Stimulated activated naive B cell treated with anti-CD40 and anti-IgM and Interleukin-4, amounts not matched to agents 10 μg/mL and 1 μg/mL and 100 μg/mL, for 72 hours (primary cell): ENCODE measurements around the gene KCTD1.
A peak's percentile ranks its signal among the peaks of the same experiment; 100 is the strongest.

ENCODE experiments used
- ATAC-seq, 2 donors: fragments of 150-1000 bp; cut with Tn5 transposase; replicated peaks; 2 replicates each; pipeline ENCODE4 v1.10.0; 2021; ENCODE audit warnings: moderate library complexity in 1 of 2
- DNase-seq: peaks from one replicate; pipeline ENCODE4 v3.0.0; 2021
- H3K27ac Mint-ChIP-seq: one replicate; pipeline ENCODE4 v1.8.0; 2022; ENCODE audit warnings: mild to moderate bottlenecking, mixed read lengths
- H3K27me3 Mint-ChIP-seq, 2 donors: one replicate each; pipeline ENCODE4 v1.8.0; 2022; ENCODE audit warnings: mixed read lengths in 2 of 2
- H3K36me3 Mint-ChIP-seq, 2 donors: one replicate each; pipeline ENCODE4 v1.8.0; 2022; ENCODE audit warnings: mixed read lengths in 2 of 2, mild to moderate bottlenecking in 1 of 2
- H3K4me1 Mint-ChIP-seq, 2 donors: one replicate each; pipeline ENCODE4 v1.8.0; 2022; ENCODE audit warnings: mixed read lengths in 2 of 2, mild to moderate bottlenecking in 1 of 2
- H3K4me3 Mint-ChIP-seq, 2 donors: one replicate each; pipeline ENCODE4 v1.8.0; 2022; ENCODE audit warnings: mild to moderate bottlenecking in 2 of 2, mixed read lengths in 2 of 2, moderate library complexity in 1 of 2
- H3K9me3 Mint-ChIP-seq, 2 donors: one replicate each; pipeline ENCODE4 v1.8.0; 2022; ENCODE audit warnings: mixed read lengths in 2 of 2, mild to moderate bottlenecking in 1 of 2

Gene KCTD1

GRCh38 chr18:26561769-26562168, 13.4 kb upstream of the KCTD1 start:
- Mint-ChIP-seq H3K4me1 (peaks cover 0 to under 1% of the 10 kb centered on the region in 2 donors), H3K36me3 (no peaks in the 10 kb centered on the region), H3K9me3 (peaks cover 3 to 8% of the 10 kb centered on the region in 2 donors), H3K4me3 (no peak overlapping the region), H3K27me3 (peaks cover 33 to 43% of the 10 kb centered on the region in 2 donors), H3K27ac (no peak overlapping the region)
- ATAC-seq: no peak
- DNase-seq: no peak

DNA sequence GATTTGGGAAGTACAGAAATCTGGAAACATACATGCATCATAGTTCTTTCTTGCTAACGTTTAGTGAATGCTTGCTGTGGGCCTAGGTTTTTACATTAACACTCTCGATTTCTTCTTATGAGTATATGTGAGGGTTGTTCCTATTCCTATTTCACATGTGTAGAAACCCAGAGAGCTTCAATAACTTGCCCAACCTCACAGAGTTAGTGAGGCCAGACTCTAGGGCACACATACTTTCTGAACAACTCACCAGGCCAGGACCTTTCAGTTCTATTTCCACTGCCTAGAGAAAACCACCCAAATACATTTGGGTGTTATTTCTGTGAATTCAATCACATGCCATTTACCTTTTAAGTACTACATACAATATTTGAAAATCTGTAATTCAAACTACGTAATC, 8.2 kb upstream of the KCTD1 start:
- DNase-seq (no peak), ATAC-seq (peak; percentile 80 to 89)
- Mint-ChIP-seq H3K27me3 (peaks cover 34 to 38% of the 10 kb centered on the region in 2 donors), H3K4me3 (no peak overlapping the region), H3K36me3 (no peaks in the 10 kb centered on the region), H3K9me3 (no peaks in the 10 kb centered on the region), H3K4me1 (peaks cover 2 to 22% of the 10 kb centered on the region in 2 donors), H3K27ac (no peak overlapping the region)

DNA sequence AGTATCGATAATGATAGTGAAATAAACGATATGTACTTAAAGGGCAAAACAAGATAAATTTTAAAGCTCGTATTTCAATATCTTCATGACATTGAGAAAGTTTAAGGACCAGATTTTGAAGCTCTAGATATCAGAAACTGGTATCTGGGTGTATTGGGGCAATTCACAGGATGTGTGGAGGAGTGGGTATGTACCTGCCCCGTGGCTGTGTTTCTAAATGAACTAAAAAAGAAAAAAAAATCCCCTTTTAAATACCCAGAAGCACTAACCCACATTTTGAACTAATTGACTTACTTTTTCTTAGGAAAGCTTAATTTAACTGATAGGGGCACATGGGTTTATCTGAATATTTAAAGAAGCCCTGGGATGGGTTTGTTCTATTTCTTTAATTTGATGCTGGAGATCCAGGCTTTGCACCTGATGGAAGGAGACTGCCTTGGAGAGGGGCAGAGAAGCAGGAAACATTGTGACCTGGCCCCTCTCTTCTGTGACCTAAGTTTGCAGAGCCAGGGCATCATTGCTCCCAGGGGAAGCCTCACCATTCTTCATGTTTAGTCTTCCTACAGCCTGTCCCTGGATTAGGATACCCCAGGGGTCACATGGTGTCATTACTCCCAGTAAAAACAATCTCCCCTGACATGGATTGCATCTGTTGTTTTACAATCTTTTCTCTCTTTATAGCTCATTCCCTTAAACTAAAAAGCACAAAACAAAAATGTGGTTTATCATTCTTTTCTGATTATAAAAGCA, 7.6 kb upstream of the KCTD1 start:
- Mint-ChIP-seq H3K27me3 (peaks cover 38 to 44% of the 10 kb centered on the region in 2 donors), H3K4me3 (peak overlapping the region in 1 of 2 donors; percentile 12), H3K4me1 (peaks cover 5 to 28% of the 10 kb centered on the region in 2 donors), H3K27ac (no peak overlapping the region), H3K36me3 (no peaks in the 10 kb centered on the region), H3K9me3 (no peaks in the 10 kb centered on the region)
- DNase-seq: no peak
- peak; percentile 81 to 82 for ATAC-seq

GRCh38 chr18:26553943-26554342, 5.6 kb upstream of the KCTD1 start:
- H3K27me3 Mint-ChIP-seq: peaks cover 49 to 58% of the 10 kb centered on the region in 2 donors
- H3K36me3 Mint-ChIP-seq: no peaks in the 10 kb centered on the region
- no peak overlapping the region for H3K27ac Mint-ChIP-seq
- no peaks in the 10 kb centered on the region for H3K9me3 Mint-ChIP-seq
- no peak for ATAC-seq
- peaks cover 13 to 42% of the 10 kb centered on the region in 2 donors for H3K4me1 Mint-ChIP-seq
- H3K4me3 Mint-ChIP-seq: no peak overlapping the region
- DNase-seq: no peak

- no peak for ATAC-seq
- peaks cover 2 to 8% of the 10 kb centered on the region in 2 donors for H3K36me3 Mint-ChIP-seq
- no peak overlapping the region for H3K4me3 Mint-ChIP-seq
- H3K27ac Mint-ChIP-seq: peak overlapping the region; percentile 57
- peaks cover 43 to 56% of the 10 kb centered on the region in 2 donors for H3K27me3 Mint-ChIP-seq
- no peaks in the 10 kb centered on the region for H3K9me3 Mint-ChIP-seq
- no peak for DNase-seq
- H3K4me1 Mint-ChIP-seq: peaks cover 17 to 47% of the 10 kb centered on the region in 2 donors
Measured at GRCh38 chr18:26551695-26552081, 3.3 kb upstream of the KCTD1 start.

DNA sequence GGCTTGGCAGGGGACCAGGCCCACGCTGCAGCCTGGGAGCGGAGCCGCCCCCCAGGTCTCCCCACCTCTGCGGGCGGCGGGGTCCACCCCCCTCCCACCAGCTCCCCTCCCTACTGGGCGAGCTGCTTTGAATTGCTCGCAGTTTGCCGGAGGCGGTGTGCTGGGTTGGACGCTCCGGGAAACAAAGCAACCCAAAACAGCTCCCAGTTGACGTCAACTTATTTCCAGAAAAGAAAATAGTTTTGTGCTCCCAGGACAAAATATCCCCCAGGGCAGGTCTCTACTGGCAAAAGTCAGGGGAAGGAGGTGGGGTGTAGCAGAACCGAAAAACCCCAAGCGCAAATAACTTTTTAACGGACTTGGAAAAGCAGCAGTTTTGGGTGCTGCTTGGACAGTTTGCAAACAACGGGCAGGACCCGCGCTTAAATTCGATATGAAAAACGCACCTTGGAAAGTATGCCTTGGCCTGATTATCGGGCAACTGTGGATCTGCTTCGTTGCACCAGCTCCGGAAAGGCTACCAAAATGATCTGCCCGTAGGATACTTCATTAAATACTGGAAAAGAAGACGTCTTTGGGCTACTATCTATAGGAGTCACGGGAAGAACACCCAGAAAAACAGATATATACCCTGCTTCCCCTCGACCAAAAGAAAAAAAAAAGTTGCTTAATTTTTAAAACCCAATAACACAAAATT, 2.8 kb upstream of the KCTD1 start:
- Mint-ChIP-seq H3K36me3 (peaks cover 7 to 11% of the 10 kb centered on the region in 2 donors), H3K4me3 (peak overlapping the region in 1 of 2 donors; percentile 55), H3K9me3 (no peaks in the 10 kb centered on the region), H3K4me1 (peaks cover 19 to 45% of the 10 kb centered on the region in 2 donors), H3K27ac (peak overlapping the region; percentile 57), H3K27me3 (peaks cover 43 to 56% of the 10 kb centered on the region in 2 donors)
- ATAC-seq (no peak), DNase-seq (no peak)

- H3K9me3 Mint-ChIP-seq: no peaks in the 10 kb centered on the region
- peak overlapping the region; percentile 76 to 84 for H3K4me3 Mint-ChIP-seq
- DNase-seq: peak; percentile 9
- peaks cover 19 to 52% of the 10 kb centered on the region in 2 donors for H3K4me1 Mint-ChIP-seq
- H3K27me3 Mint-ChIP-seq: peaks cover 43 to 55% of the 10 kb centered on the region in 2 donors
- peak in 1 of 2 donors; percentile 4 for ATAC-seq
- H3K36me3 Mint-ChIP-seq: peaks cover 7 to 11% of the 10 kb centered on the region in 2 donors
- no peak overlapping the region for H3K27ac Mint-ChIP-seq
Measured at GRCh38 chr18:26549263-26550094, 1.1 kb upstream of the KCTD1 start.

- H3K4me3 Mint-ChIP-seq: peak overlapping the region; percentile 91 to 94
- peak overlapping the region; percentile 91 for H3K27ac Mint-ChIP-seq
- peak; percentile 76 to 81 for ATAC-seq
Measured at GRCh38 chr18:26547646-26548414, 523 bp downstream of the KCTD1 start.

DNA sequence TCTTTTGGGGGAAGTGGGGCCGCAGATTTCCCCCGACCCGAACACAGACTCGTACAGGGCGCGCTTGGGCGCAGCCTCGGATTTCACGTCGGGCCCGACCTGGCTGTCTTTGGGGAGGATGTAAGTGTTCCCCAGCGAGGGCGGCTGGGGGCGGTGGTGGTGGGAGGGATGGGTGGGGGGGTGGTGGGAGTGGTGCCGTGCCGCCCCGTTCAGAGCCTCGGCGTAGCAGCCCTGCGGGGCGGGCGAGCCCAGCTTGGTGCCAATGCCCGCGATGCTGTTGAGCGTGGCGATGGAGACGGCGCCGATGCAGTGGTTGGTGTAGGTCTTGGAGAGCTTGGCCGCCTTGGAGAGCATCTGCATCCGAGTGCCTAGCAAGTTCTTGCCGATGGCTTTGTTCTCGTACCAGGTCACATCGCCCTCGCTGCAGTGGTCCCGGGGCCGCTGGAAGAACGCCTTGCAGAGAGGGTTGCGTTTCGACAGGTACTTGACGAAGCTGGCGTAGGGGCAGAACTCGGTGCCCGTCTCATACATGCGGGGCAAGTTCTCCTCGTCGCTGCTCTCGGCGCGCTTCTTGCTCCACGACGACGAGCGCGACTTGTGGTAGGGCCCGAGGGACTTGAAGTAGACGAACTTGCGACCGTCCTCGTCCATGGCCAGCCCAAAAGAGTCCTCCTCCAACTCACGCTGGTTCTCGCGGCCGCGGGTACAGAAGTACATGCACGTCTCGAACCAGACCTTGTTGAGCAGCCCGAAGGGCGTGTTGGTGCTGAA, 1.3 kb downstream of the KCTD1 start:
- peak overlapping the region; percentile 91 to 94 for H3K4me3 Mint-ChIP-seq
- H3K4me1 Mint-ChIP-seq: peaks cover 23 to 62% of the 10 kb centered on the region in 2 donors
- DNase-seq (no peak), ATAC-seq (no peak)
- no peaks in the 10 kb centered on the region for H3K9me3 Mint-ChIP-seq
- peak overlapping the region; percentile 83 for H3K27ac Mint-ChIP-seq
- H3K27me3 Mint-ChIP-seq: peaks cover 30 to 32% of the 10 kb centered on the region in 2 donors
- peaks cover 9 to 11% of the 10 kb centered on the region in 2 donors for H3K36me3 Mint-ChIP-seq

More at GRCh38 chr18:26547646-26548414, 523 bp downstream of the KCTD1 start:
- H3K27me3 Mint-ChIP-seq: peaks cover 35 to 40% of the 10 kb centered on the region in 2 donors
- no peaks in the 10 kb centered on the region for H3K9me3 Mint-ChIP-seq
- H3K36me3 Mint-ChIP-seq: peaks cover 9 to 11% of the 10 kb centered on the region in 2 donors
- H3K4me1 Mint-ChIP-seq: peaks cover 23 to 67% of the 10 kb centered on the region in 2 donors
- DNase-seq: peak; percentile 52

GRCh38 chr18:26546170-26546874, 2.0 kb downstream of the KCTD1 start:
- Mint-ChIP-seq H3K4me3 (peak overlapping the region; percentile 56 to 63), H3K9me3 (no peaks in the 10 kb centered on the region)
- ATAC-seq: no peak

GRCh38 chr18:26545335-26546123, 2.8 kb downstream of the KCTD1 start:
- no peak for DNase-seq
- Mint-ChIP-seq H3K9me3 (no peaks in the 10 kb centered on the region), H3K27ac (no peak overlapping the region), H3K27me3 (peaks cover 16 to 17% of the 10 kb centered on the region in 2 donors), H3K4me1 (peaks cover 17 to 48% of the 10 kb centered on the region in 2 donors), H3K4me3 (no peak overlapping the region), H3K36me3 (peaks cover 9 to 11% of the 10 kb centered on the region in 2 donors)
- no peak for ATAC-seq

More at GRCh38 chr18:26546170-26546874, 2.0 kb downstream of the KCTD1 start:
- peaks cover 19 to 54% of the 10 kb centered on the region in 2 donors for H3K4me1 Mint-ChIP-seq
- peaks cover 23 to 25% of the 10 kb centered on the region in 2 donors for H3K27me3 Mint-ChIP-seq
- DNase-seq: no peak
- peak overlapping the region; percentile 65 for H3K27ac Mint-ChIP-seq
- peaks cover 9 to 11% of the 10 kb centered on the region in 2 donors for H3K36me3 Mint-ChIP-seq

GRCh38 chr18:26544451-26544850, 3.9 kb downstream of the KCTD1 start:
- ATAC-seq: no peak
- peaks cover 7 to 8% of the 10 kb centered on the region in 2 donors for H3K27me3 Mint-ChIP-seq

More at GRCh38 chr18:26544451-26544850, 3.9 kb downstream of the KCTD1 start:
- Mint-ChIP-seq H3K36me3 (peaks cover 9 to 11% of the 10 kb centered on the region in 2 donors), H3K4me1 (peaks cover 10 to 43% of the 10 kb centered on the region in 2 donors), H3K4me3 (no peak overlapping the region), H3K27ac (no peak overlapping the region), H3K9me3 (no peaks in the 10 kb centered on the region)
- DNase-seq: no peak
